Measurements from ENCODE around the gene UCHL1.

DNA sequence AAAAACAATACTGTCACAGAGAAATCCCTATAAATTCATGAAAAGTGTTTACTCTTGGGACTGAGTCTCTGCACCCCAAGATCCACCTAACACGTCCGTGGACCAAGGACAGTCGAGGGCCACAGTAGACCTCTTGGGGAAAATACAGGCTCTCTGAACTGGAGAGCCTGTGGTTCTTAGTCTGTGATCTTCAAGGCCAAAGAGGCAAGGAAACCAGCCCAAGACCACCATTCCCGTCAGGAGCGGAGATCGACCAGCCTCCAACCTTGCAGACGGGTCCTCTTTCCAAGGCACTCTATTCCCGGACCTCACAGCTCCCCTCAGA is 40.8 kb upstream of the UCHL1 start:
- TF ChIP-seq, protein P1, sequence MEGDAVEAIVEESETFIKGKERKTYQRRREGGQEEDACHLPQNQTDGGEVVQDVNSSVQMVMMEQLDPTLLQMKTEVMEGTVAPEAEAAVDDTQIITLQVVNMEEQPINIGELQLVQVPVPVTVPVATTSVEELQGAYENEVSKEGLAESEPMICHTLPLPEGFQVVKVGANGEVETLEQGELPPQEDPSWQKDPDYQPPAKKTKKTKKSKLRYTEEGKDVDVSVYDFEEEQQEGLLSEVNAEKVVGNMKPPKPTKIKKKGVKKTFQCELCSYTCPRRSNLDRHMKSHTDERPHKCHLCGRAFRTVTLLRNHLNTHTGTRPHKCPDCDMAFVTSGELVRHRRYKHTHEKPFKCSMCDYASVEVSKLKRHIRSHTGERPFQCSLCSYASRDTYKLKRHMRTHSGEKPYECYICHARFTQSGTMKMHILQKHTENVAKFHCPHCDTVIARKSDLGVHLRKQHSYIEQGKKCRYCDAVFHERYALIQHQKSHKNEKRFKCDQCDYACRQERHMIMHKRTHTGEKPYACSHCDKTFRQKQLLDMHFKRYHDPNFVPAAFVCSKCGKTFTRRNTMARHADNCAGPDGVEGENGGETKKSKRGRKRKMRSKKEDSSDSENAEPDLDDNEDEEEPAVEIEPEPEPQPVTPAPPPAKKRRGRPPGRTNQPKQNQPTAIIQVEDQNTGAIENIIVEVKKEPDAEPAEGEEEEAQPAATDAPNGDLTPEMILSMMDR (IDR thresholded peaks at IDR 0.05 in 4 of 5, conservative IDR thresholded peaks at IDR 0.05 in 1 of 5), result no peak
- TF ChIP-seq POLR2A (IDR thresholded peaks at IDR 0.05), result no peak

All from gastrocnemius medialis (tissue), 4 donors.